HG03460 (cell line): ENCODE measurements around the gene ADGRL3.
"Not testable (repeated sequence)": the region's sequence is repeated elsewhere in the genome, so short reads cannot be mapped to it uniquely, and the experiment has no call there.

Source experiments
- ATAC-seq: cut with Tn5 transposase; IDR thresholded peaks from one replicate; pipeline ENCODE4 v1.9.1; 2021; ENCODE audit not compliant: unreplicated experiment

ADGRL3 gene

GRCh38 chr4:61336916-61337315 lies 136.8 kb downstream of the ADGRL3 start:
- ATAC-seq, result no peak

GRCh38 chr4:61342061-61342460 lies 141.9 kb downstream of the ADGRL3 start:
- ATAC-seq, result no peak

- ATAC-seq, result no peak
These were observed 150.8 kb downstream of the ADGRL3 start for GRCh38 chr4:61350932-61351331.

- ATAC-seq, result no peak
These were observed 156.6 kb downstream of the ADGRL3 start for GRCh38 chr4:61356696-61357095.

- no peak for ATAC-seq
These were observed 159.2 kb downstream of the ADGRL3 start for GRCh38 chr4:61359301-61359700.

GRCh38 chr4:61372817-61373216 lies 172.7 kb downstream of the ADGRL3 start:
- not testable (repeated sequence) for ATAC-seq

GRCh38 chr4:61373901-61374440 lies 173.8 kb downstream of the ADGRL3 start:
- ATAC-seq, result no peak

- no peak for ATAC-seq
These were observed 174.3 kb downstream of the ADGRL3 start for GRCh38 chr4:61374447-61374891.

GRCh38 chr4:61375301-61375700 lies 175.2 kb downstream of the ADGRL3 start:
- no peak for ATAC-seq

- no peak for ATAC-seq
These were observed 176.2 kb downstream of the ADGRL3 start for GRCh38 chr4:61376301-61376700.

GRCh38 chr4:61379406-61379805 lies 179.3 kb downstream of the ADGRL3 start:
- no peak for ATAC-seq

GRCh38 chr4:61380865-61381264 lies 180.7 kb downstream of the ADGRL3 start:
- no peak for ATAC-seq

- no peak for ATAC-seq
These were observed 185.1 kb downstream of the ADGRL3 start for GRCh38 chr4:61385256-61385655.

- ATAC-seq, result not testable (repeated sequence)
These were observed 187.2 kb downstream of the ADGRL3 start for GRCh38 chr4:61387372-61387771.

GRCh38 chr4:61389640-61390039 lies 189.5 kb downstream of the ADGRL3 start:
- ATAC-seq, result no peak

GRCh38 chr4:61395754-61396153 lies 195.6 kb downstream of the ADGRL3 start:
- no peak for ATAC-seq

GRCh38 chr4:61397174-61397573 lies 197.0 kb downstream of the ADGRL3 start:
- ATAC-seq, result no peak

- ATAC-seq, result no peak
These were observed 200.4 kb downstream of the ADGRL3 start for GRCh38 chr4:61400439-61401038.

- ATAC-seq, result no peak
These were observed 201.6 kb downstream of the ADGRL3 start for GRCh38 chr4:61401771-61402170.

- ATAC-seq, result no peak
These were observed 205.2 kb downstream of the ADGRL3 start for GRCh38 chr4:61405307-61405706.

- no peak for ATAC-seq
These were observed 206.6 kb downstream of the ADGRL3 start for GRCh38 chr4:61406677-61407076.

- ATAC-seq, result no peak
These were observed 207.8 kb downstream of the ADGRL3 start for GRCh38 chr4:61407642-61408618.
